Vagina (tissue), 2 donors: ENCODE measurements around the gene C4BPA.

Source experiments
- CTCF ChIP-seq, 3 experiments: fragments of 450-650 bp in 2 of 3; fragments of 200-600 bp in 1 of 3; sonication (generic) in 1 of 3; IDR thresholded peaks; one replicate each; pipeline ENCODE4 v1.5.1; 2017 to 2019; ENCODE audit warnings: antibody characterized with exemption in 3 of 3, mild to moderate bottlenecking in 2 of 3, moderate library complexity in 2 of 3
- POLR2A ChIP-seq, 2 donors: fragments of 450-650 bp; IDR thresholded peaks; one replicate each; pipeline ENCODE4 v1.6.1; 2017; ENCODE audit warnings: antibody characterized with exemption in 2 of 2, mild to moderate bottlenecking in 2 of 2, moderate library complexity in 2 of 2
- POLR2AphosphoS5 ChIP-seq, 2 donors: sonication (generic); formaldehyde crosslinking; IDR thresholded peaks; one replicate each; pipeline ENCODE4 v1.9.0; 2017; ENCODE audit warnings: antibody characterized with exemption in 2 of 2, mild to moderate bottlenecking in 2 of 2, low read depth in 1 of 2; ENCODE audit not compliant: insufficient read depth in 1 of 2

DNA sequence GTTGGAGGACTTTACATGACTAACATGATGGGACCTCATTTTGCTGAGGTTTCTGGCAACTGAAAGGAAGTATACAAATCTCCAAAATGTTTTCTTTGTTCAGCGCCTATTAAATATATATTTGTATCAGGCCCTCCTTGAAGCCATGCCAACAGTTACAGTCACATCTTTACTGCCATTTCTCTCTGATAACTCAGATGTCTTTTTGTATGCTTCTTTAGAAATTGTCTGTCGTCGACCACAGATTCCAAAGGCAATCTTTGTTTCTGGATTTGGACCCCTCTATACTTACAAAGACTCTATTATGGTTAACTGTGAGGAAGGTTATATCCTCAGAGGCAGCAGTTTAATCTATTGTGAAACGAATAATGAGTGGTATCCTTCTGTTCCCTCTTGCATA is 69.4 kb downstream of the C4BPA start:
- TF ChIP-seq CTCF (IDR thresholded peaks at IDR 0.05) (no peak), POLR2A (IDR thresholded peaks at IDR 0.05) (no peak), POLR2AphosphoS5 (IDR thresholded peaks at IDR 0.05; ENCODE audit: insufficient read depth in 1 of 2, low read depth in 1 of 2) (no peak)
